Heart right ventricle (tissue), 16 donors: Measurements from ENCODE around the gene SMTNL1. TPM values are rescaled to one million over a fixed set of nuclear protein-coding genes. Genes with fewer than 3 reads are reported as not detected.

Source experiments
- ATAC-seq, 8 donors: fragments of 200-7000 bp; cut with Tn5 transposase; one replicate each; pipeline ENCODE4 v1.9.1; 2020; ENCODE audit warnings: mild to moderate bottlenecking in 8 of 8, moderate library complexity in 8 of 8, moderate number of reproducible peaks in 1 of 8
- DNase-seq, 2 donors: peaks; one replicate each; pipeline ENCODE4 v3.0.0-alpha.2; 2020
- H3K27ac ChIP-seq, 10 donors: fragments of 200-600 bp; sonication (generic) in 2 of 10; one replicate each; pipeline versions ENCODE4 v1.5.0 to v1.8.0; 2020 to 2022; ENCODE audit warnings: mild to moderate bottlenecking in 3 of 10
- H3K27me3 ChIP-seq, 7 donors: fragments of 200-600 bp; one replicate each; pipeline ENCODE4 v1.8.0; 2021 to 2022; ENCODE audit warnings: mild to moderate bottlenecking in 2 of 7
- H3K36me3 ChIP-seq, 9 donors: fragments of 200-600 bp; sonication (generic) in 1 of 9; one replicate each; pipeline versions ENCODE4 v1.5.0 to v1.8.0; 2020 to 2022; ENCODE audit warnings: mild to moderate bottlenecking in 2 of 9
- H3K4me1 ChIP-seq, 9 donors: fragments of 200-600 bp; sonication (generic) in 1 of 9; one replicate each; pipeline versions ENCODE4 v1.5.0 to v1.8.0; 2020 to 2022; ENCODE audit warnings: mild to moderate bottlenecking in 4 of 9
- H3K4me3 ChIP-seq, 10 donors: fragments of 200-600 bp; sonication (generic) in 2 of 10; one replicate each; pipeline versions ENCODE4 v1.5.0 to v1.8.0; 2020 to 2022; ENCODE audit warnings: mild to moderate bottlenecking in 7 of 10, moderate library complexity in 2 of 10
- H3K9me3 ChIP-seq, 11 donors: fragments of 200-600 bp in 10 of 11; sonication (generic) in 2 of 11; one replicate each; pipeline versions ENCODE4 v1.5.0 to v1.8.0; 2013 to 2022; ENCODE audit warnings: mild to moderate bottlenecking in 2 of 11, control low read depth in 1 of 11, moderate library complexity in 1 of 11
- CTCF ChIP-seq, 9 donors: fragments of 200-600 bp; sonication (generic) in 2 of 9; IDR thresholded peaks; one replicate each; pipeline versions ENCODE4 v1.5.0 to v1.8.0; 2021 to 2022; ENCODE audit warnings: antibody characterized with exemption in 9 of 9, mild to moderate bottlenecking in 5 of 9, moderate library complexity in 1 of 9
- WGBS, 2 donors: extraction: QIAGEN DNeasy Blood & Tissue Kit; methylation state at CpG; one replicate each; pipeline ENCODE4 v1.1.7; 2013; ENCODE audit warnings: inconsistent platforms in 1 of 2; 5-methylcytosine and 5-hydroxymethylcytosine counted together
- intact Hi-C, 10 donors: fragments of 100-400 bp; cut with DNase I; formaldehyde crosslinking; loops; one replicate each; pipeline versions ENCODE4 v1.11.1 to v1.14.2; 2022
- polyA plus RNA-seq, 2 donors: library from polyadenylated mRNA; stranded (reverse); fragments of 200-250 nt; gene quantifications; one replicate each; pipeline ENCODE4 v1.2.3, GENCODE V29; 2013
- total RNA-seq, 10 donors: library from RNA; stranded (reverse); fragmentation: NEBNext Ultra II Directional in 3 of 10; extraction: Animal tissue kit (Norgen Biotek cat#: 25700) in 3 of 10; gene quantifications; one replicate each; pipeline versions ENCODE4 v1.2.1 to v1.2.4, GENCODE V29; 2021 to 2023
- donor health status: Arrhythmogenic right ventricular cardiomyopathy.
- donor health status: ischemic (EF 13 %, LVEDD 7.1; RV severe dilation, severe dysfunction).
- donor health status: healthy with polysubstance abuse.
- donor health status: DM: no; HTN: yes; CAD: no.
- donor health status: DM: no; HTN: no; CAD: no.
- donor health status: ischemic (EF 25% LVEDD 6.9; RV normal size, moderate dysfunction).
- donor health status: ischemic (EF 25% LVEDD 5.7; RV mildly dilated, moderate dysfunction).
- donor health status: healthy.
- donor health status: DM: yes; HTN: yes; CAD: no.
- donor health status: Ischemic cardiomyopathy.
- donor health status: ischemic (EF 35%, LVEDD 5.7; RV mildly dilated, moderate dysfunction).
- donor health status: nonischemic (EF 11% LVEDD 7.7; RV severe dilation, severe dysfunction).
- donor health status: DM: yes; HTN: yes; CAD: no.
- donor health status: PGD.
- donor health status: ischemic (EF 29% LVEDD 5.4; RV normal size, mild dysfunction).
- donor health status: nonischemic (EF 23%, LVEDD 6.1; RV moderate dilation, normal function).

SMTNL1 gene
- total and polyA plus RNA-seq, 12 donors, result not detected

GRCh38 chr11:57596266-57596885 lies 59.0 kb downstream of the SMTNL1 start:
- peak overlapping the region in 1 of 10 donors; percentile 65 for H3K4me3 ChIP-seq
- DNase-seq (no peak), ATAC-seq (no peak)
- peak overlapping the region in 9 of 10 donors; percentile 57 to 95 (median 89) for H3K27ac ChIP-seq
- H3K27me3 ChIP-seq, result peaks cover 0 to 11% (median 0%) of the 10 kb centered on the region in 7 donors
- intact Hi-C loops, result loop anchor here in 2 of 10 donors (2.0 to 5.0 kb wide), 2 partner anchors 28 to 34 kb away; no protein-coding TSS in a partner anchor
- WGBS, 2 donors, result 67 to 69% methylated on average over 5 of the region's 5 CpGs
- peaks cover 0 to 31% (median 10%) of the 10 kb centered on the region in 9 donors for H3K4me1 ChIP-seq
- TF ChIP-seq CTCF (IDR thresholded peaks at IDR 0.05), result no peak
- H3K9me3 ChIP-seq, result no peaks in the 10 kb centered on the region
- peaks cover 0 to 14% (median 0%) of the 10 kb centered on the region in 9 donors for H3K36me3 ChIP-seq

- peak; percentile 73 to 90 (median 83) for ATAC-seq
- no peak for TF ChIP-seq CTCF (IDR thresholded peaks at IDR 0.05)
- Histone ChIP-seq H3K36me3 (peaks cover 0 to 23% (median 0%) of the 10 kb centered on the region in 9 donors), H3K4me1 (peaks cover 0 to 31% (median 10%) of the 10 kb centered on the region in 9 donors), H3K27me3 (peaks cover 0 to 11% (median 0%) of the 10 kb centered on the region in 7 donors), H3K4me3 (peak within 1 kb of the TSS; percentile 6 to 65 (median 58)), H3K27ac (peak within 1 kb of the TSS; percentile 57 to 95 (median 89)), H3K9me3 (no peaks in the 10 kb centered on the region)
- intact Hi-C loops, result loop anchor here in 2 of 10 donors (2.0 to 5.0 kb wide), 2 partner anchors 29 to 35 kb away; no protein-coding TSS in a partner anchor
- 19 to 22% methylated on average over 10 of the region's 10 CpGs for WGBS, 2 donors
- peak; percentile 73 to 76 for DNase-seq
These were observed 60.1 kb downstream of the SMTNL1 start, which contains the start of gene SERPING1 for GRCh38 chr11:57597461-57597915. Gene SERPING1 (plus strand): TSS chr11:57597685. CDS start chr11:57598271, 586 bp downstream.

GRCh38 chr11:57597916-57598830 lies 60.8 kb downstream of the SMTNL1 start:
- WGBS, 2 donors, result 4 to 5% methylated on average over 33 of the region's 33 CpGs
- peaks cover 0 to 35% (median 10%) of the 10 kb centered on the region in 9 donors for H3K4me1 ChIP-seq
- no peaks in the 10 kb centered on the region for H3K9me3 ChIP-seq
- H3K27me3 ChIP-seq, result peaks cover 0 to 11% (median 0%) of the 10 kb centered on the region in 7 donors
- intact Hi-C loops, result loop anchor here in 3 of 10 donors (2.0 to 5.0 kb wide), 2 partner anchors 29 to 36 kb away; no protein-coding TSS in a partner anchor
- peak overlapping the region; percentile 6 to 65 (median 58) for H3K4me3 ChIP-seq
- peaks cover 0 to 29% (median 0%) of the 10 kb centered on the region in 9 donors for H3K36me3 ChIP-seq
- DNase-seq, result peak; percentile 87 to 88
- peak; percentile 94 to 97 (median 95) for ATAC-seq
- TF ChIP-seq CTCF (IDR thresholded peaks at IDR 0.05), result no peak
- H3K27ac ChIP-seq, result peak overlapping the region; percentile 57 to 95 (median 89)

- peaks cover 0 to 9% (median 0%) of the 10 kb centered on the region in 7 donors for H3K27me3 ChIP-seq
- H3K9me3 ChIP-seq, result no peaks in the 10 kb centered on the region
- peak overlapping the region in 9 of 10 donors; percentile 44 to 65 (median 59) for H3K4me3 ChIP-seq
- peak in 1 of 8 donors; percentile 4 for ATAC-seq
- H3K36me3 ChIP-seq, result peaks cover 0 to 31% (median 0%) of the 10 kb centered on the region in 9 donors
- no peak for DNase-seq
- WGBS, 2 donors, result 53% methylated on average over 5 of the region's 5 CpGs
- intact Hi-C loops, result loop anchor here in 2 of 10 donors (2.0 to 5.0 kb wide), 2 partner anchors 30 to 36 kb away; no protein-coding TSS in a partner anchor
- H3K27ac ChIP-seq, result peak overlapping the region in 9 of 10 donors; percentile 57 to 95 (median 89)
- H3K4me1 ChIP-seq, result peaks cover 0 to 37% (median 10%) of the 10 kb centered on the region in 9 donors
- TF ChIP-seq CTCF (IDR thresholded peaks at IDR 0.05), result no peak
These were observed 61.4 kb downstream of the SMTNL1 start for GRCh38 chr11:57598831-57599155.
